PC-3 (cell line): ENCODE data around the gene TMF1.

Source experiments
- EZH2phosphoT487 ChIP-seq: fragments of 300-600 bp; sonication (generic); IDR thresholded peaks from 2 replicates; pipeline ENCODE4 v1.6.1; 2018; ENCODE audit warnings: mild to moderate bottlenecking, antibody characterized with exemption, low read length, borderline replicate concordance
- TF ChIP-seq, protein P1 (sequence below): fragments of 300-600 bp; sonication (generic); conservative IDR thresholded peaks from 2 replicates; pipeline ENCODE4 v1.5.1; 2017; ENCODE audit warnings: antibody characterized with exemption, low read depth, mild to moderate bottlenecking, low read length

DNA sequence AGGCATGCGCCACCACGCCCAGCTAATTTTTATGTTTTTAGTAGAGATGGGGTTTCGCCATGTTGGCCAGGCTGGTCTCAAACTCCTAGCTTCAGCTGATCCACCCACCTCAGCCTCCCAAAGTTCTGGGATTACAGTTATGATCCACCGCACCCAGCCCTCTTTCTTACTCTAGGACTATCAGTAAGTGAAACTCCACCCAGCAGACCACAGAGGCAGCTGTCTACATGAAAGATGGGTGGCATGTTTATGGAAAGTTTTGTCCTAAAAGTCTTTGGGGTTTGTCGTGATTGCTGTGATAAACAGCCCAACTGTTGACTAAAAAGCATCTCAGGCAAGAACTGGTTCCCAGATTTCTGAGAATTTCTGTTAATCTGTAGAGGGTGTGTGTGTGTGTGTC, 43.5 kb upstream of the TMF1 start:
- TF ChIP-seq, protein P1, sequence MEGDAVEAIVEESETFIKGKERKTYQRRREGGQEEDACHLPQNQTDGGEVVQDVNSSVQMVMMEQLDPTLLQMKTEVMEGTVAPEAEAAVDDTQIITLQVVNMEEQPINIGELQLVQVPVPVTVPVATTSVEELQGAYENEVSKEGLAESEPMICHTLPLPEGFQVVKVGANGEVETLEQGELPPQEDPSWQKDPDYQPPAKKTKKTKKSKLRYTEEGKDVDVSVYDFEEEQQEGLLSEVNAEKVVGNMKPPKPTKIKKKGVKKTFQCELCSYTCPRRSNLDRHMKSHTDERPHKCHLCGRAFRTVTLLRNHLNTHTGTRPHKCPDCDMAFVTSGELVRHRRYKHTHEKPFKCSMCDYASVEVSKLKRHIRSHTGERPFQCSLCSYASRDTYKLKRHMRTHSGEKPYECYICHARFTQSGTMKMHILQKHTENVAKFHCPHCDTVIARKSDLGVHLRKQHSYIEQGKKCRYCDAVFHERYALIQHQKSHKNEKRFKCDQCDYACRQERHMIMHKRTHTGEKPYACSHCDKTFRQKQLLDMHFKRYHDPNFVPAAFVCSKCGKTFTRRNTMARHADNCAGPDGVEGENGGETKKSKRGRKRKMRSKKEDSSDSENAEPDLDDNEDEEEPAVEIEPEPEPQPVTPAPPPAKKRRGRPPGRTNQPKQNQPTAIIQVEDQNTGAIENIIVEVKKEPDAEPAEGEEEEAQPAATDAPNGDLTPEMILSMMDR, result no peak
- TF ChIP-seq EZH2phosphoT487, result no peak
